Peyer's patch (tissue), 4 donors: ENCODE data around the gene RNF41.

Source experiments
- POLR2A ChIP-seq, 2 donors: fragments of 450-650 bp; IDR thresholded peaks; one replicate each; pipeline ENCODE4 v1.5.1; 2017; ENCODE audit warnings: antibody characterized with exemption in 2 of 2, mild to moderate bottlenecking in 2 of 2, moderate library complexity in 2 of 2
- TF ChIP-seq, protein P1 (sequence below), 6 experiments: fragments of 450-650 bp in 4 of 6; fragments of 200-600 bp in 2 of 6; sonication (generic) in 1 of 6; IDR thresholded peaks; one replicate each; pipeline ENCODE4 v1.5.1; 2017 to 2019; ENCODE audit warnings: antibody characterized with exemption in 6 of 6, mild to moderate bottlenecking in 3 of 6, moderate library complexity in 1 of 6

DNA sequence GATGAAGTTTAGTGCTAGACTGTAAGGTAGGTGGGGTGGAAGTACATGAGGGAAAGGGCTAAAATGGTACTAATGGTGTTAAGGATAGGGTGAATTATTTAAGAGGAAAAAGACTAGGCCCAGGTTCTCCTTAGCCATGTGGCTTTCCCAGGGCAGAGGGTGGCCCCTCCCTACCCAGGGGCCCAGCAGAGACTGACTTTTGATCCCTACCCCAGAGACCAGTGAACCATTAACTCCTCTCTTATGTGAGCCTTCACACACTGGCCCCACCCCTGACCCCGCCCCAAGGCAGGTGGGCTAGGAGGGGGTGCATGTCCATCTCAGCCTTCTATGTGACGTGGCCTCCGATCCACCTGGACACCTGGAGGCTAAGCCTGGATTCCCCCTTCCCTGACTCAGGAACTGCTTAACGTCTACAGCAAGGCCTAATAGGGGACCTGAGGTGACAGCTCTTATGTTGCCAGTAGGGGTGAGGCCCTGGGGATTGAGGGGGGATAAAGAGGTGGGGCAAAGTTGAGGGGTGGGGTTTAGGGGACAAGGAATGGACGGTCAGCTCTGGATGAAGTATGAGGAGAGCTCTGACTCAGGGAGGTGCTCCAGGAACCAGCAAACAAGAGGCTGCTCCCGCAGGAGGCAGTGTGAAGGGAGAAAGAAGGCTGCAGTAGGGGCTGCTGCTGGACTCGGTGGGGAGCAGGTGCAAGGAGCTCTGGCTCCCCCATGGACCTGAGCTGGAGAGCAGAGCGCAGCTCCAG lies 8.9 kb upstream of the RNF41 start:
- TF ChIP-seq, protein P1, sequence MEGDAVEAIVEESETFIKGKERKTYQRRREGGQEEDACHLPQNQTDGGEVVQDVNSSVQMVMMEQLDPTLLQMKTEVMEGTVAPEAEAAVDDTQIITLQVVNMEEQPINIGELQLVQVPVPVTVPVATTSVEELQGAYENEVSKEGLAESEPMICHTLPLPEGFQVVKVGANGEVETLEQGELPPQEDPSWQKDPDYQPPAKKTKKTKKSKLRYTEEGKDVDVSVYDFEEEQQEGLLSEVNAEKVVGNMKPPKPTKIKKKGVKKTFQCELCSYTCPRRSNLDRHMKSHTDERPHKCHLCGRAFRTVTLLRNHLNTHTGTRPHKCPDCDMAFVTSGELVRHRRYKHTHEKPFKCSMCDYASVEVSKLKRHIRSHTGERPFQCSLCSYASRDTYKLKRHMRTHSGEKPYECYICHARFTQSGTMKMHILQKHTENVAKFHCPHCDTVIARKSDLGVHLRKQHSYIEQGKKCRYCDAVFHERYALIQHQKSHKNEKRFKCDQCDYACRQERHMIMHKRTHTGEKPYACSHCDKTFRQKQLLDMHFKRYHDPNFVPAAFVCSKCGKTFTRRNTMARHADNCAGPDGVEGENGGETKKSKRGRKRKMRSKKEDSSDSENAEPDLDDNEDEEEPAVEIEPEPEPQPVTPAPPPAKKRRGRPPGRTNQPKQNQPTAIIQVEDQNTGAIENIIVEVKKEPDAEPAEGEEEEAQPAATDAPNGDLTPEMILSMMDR (IDR thresholded peaks at IDR 0.05) = peak in 1 of 6 experiments; percentile 10
- TF ChIP-seq POLR2A (IDR thresholded peaks at IDR 0.05) = peak; percentile 37 to 72
